ENCODE results near the gene TMEM120A.

The TMEM120A gene

DNA sequence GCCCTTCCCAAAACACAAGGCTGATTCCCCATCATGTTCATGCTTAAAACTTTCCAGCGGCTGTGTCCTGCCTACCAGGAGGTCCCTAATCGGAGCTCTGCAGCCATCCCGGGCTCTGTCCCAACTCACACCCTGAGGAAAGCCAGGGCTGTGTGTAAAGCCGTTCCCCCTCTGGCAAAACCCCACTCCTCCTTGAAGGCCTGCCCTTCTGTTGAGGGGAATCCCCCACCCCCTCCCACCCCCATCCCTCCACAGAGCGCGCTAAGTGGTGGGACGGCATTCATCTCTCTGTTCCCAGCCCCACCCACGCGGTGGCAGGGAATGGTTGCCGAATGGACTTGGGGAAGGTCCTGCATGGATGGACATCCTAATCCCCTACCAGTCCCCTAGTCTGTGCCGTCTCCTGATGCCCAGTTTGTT is 667 bp upstream of the TMEM120A start:
- no peak for DNase-seq (ENCODE audit: low read depth in 2 of 2)

DNA sequence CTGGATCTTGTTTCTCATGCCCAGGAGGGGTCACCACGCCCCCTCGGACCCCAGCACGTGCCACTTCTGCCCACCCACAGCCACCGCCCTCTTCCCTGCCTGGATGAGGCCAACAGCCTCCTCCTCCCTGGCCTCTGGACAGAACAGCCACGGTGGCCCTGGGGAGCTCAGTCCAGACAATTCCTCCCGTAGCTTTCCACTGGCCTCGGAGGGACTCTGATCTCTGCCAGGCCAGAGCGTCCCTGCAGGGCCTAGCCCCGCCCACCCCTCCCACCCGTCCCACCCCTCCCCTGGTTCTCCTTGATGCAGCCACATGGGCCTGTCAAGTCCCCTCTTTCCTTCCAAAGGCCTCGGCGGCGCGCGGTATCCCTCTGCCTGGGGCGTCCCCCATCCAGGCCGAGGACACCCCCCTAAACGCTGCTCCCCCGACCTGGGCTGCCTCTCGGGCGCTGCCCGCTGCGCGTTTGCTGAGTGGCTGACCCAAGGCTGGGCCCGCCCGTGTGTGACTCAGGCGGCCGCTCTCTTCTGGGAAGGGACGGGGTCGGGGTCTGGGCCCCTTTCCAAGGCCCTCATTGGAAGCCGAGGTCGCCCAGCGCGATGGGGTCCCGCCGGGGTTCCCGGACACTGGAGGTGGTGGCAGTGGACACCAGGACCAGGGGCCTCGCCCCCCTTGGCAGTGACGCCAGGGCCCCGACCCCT is 557 bp downstream of the TMEM120A start:
- DNase-seq (ENCODE audit: low read depth in 2 of 2): no peak

DNA sequence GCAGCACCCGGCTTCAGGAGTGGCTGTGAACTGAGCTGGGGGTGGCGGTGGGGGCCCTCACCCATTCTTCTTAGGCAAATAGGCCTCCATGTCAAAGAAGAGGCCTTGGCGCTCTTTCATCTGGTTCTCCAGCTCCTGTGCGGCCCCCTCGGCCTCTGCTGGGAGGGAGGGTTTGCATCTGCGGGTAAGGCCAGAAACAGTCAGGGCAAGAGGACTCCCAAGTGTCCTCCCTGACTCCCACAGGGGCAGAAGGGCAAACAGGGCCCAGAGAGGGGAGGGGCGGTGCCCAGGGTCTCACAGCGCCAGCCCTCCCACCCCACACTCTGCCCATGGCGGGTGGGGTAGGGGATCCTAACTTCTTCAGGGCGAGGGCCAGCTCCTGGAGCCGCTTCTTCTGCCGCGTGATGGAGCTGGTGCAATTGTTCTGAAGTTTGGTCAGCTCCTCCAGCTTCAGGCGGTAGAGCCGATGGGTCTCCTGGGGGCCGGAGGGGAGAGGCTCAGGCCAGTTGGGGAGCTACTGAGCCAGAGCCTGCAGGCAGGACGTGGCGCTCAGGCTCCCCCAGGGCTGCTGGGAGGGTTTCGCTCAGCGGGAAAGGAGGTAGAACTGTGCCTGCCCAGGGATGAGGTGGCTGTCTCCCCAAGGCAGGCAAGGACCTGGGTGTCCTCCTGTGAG is 2.2 kb downstream of the TMEM120A start:
- DNase-seq (ENCODE audit: low read depth in 2 of 2): no peak

DNA sequence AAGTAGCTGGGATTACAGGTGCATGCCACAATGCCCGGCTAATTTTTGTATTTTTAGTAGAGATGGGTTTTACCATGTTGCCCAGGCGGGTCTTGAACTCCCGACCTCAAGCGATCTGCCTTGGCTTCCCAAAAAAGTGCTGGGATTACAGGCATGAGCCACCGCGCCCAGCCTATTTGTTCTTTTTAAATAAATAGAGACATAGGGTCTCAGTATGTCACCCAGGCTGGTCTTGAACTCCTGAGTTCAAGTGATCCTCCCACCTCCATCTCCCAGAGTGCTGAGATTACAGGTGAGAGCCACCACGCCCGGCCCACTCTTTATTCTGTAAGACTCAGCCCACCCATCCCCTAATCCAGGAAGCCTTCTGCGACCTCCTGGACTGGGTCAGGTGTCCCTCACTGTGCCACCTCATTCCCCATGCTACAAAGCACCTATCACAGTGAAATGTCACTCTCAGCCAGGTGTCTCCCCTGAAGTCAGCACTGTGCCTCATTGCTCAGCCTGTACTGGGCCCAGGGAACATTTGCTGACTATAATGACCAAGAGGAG is 2.8 kb downstream of the TMEM120A start:
- no peak for DNase-seq (ENCODE audit: low read depth in 2 of 2)

DNA sequence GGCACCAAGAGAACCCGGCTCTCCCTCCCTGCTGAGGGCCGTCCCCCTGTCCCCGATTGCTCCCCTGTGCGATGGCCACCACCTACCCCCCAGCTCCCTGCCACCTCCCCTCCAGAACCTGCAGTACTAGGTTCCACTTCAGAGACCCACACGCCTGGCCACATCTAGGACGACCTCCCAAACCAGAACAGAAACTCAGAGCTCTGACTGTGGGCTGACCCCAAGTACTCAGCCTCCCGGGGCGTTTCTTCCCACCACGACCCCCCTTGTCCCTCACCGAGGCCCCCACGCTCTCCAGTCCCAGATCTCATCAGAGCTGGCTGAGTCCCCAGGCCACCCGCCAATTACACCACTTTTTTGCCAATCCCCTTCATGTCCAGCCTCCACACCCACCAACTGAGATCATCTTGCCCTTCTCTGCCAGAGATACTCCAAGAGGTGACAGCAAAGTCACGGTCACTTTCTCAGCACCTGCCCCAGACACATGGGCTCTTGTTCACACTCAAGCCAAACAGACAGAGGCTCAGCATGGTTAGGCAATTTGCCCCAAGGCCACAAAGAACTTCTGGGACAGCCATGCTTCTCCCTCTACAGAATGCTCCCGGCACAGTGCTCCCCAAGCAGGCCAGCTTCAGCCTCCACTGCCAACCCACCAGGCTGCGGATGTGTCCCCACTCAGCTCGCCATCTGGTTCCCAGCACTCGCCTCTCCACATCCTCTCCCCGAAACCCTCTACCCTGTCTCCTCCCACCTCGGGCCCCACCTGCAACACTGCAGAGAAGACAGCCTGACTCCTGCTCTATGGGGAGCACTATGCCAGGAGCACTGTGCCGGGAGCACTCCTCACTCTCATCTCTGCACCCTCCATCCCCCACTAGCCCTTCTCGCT is 4.7 kb downstream of the TMEM120A start:
- no peak for DNase-seq (ENCODE audit: low read depth in 2 of 2)

DNA sequence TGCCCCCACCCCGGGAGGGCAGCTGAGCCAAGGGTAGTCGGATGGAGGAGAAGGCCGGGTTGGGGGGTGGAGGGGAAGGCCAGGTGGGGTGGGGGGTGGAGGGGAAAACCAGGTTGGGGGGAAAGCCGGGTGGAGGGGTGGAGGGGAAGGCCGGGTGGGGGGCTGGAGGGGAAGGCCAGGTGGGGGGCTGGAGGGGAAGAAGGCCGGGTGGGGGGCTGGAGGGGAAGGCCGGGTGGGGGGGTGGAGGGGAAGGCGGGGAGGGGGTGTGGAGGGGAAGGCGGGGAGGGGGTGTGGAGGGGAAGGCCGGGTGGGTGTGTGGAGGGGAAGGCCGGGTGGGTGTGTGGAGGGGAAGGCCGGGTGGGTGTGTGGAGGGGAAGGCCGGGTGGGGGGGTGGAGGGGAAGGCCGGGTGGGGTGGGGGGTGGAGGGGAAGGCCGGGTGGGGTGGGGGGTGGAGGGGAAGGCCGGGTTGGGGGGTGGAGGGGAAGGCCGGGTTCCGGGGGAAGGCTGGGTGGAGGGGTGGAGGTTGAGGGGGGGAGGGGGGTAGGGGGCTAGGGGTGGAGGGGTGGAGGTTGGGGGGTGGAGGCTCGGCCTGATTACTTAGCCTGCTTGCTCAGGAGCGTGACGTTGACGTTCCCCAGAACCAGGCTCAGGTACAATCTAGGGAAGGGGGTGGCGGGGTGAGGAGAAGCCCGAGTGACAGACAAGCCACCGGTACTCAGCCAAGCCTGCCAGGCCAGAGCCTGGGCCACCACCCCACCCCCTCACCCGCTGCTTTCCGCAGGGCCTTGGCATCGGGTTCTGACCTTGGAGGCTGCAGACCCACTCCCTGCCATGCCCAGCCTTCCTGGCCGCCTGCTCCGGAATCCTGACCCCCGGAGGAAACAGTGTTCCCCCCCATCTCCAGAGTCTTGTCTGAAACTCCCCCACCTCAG is 5.6 kb downstream of the TMEM120A start:
- DNase-seq (ENCODE audit: low read depth in 2 of 2): no peak

DNA sequence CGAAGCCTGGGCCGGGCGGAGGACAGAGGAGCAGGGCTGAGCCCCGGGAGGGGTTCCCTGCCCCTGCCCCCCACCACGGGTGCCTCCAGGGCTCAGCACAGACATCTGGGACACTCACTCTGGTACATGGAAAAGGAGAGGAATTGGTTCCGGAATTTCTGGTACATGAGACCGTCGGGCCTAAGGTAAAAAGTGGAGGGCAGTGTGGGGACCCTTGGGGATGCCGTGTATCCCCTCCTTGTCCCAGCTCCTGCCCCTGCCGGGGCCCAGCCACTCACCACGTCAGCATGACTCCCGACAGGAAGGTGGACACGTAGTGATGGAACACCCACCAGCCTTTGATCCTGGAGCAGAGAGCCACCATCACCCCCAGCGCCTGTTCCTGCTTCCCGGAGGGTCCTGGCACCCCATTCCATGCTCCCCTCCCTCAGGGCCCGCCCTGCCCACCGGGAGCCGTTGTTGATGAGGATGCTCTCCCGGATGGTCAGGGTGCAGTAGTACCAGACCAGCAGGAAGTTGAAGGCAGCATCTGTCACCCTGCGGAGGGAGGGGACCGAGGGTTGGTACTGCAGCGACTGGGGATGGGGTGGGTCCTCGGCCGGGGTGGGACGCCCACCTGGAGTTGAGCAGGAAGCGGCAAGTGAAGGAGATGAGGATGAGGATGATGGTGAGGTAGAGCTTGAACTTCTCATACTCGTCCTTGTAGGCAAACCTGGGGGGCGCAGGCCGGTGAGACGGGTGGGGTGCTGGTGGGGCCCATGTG is 6.4 kb downstream of the TMEM120A start:
- DNase-seq (ENCODE audit: low read depth in 2 of 2): no peak

DNA sequence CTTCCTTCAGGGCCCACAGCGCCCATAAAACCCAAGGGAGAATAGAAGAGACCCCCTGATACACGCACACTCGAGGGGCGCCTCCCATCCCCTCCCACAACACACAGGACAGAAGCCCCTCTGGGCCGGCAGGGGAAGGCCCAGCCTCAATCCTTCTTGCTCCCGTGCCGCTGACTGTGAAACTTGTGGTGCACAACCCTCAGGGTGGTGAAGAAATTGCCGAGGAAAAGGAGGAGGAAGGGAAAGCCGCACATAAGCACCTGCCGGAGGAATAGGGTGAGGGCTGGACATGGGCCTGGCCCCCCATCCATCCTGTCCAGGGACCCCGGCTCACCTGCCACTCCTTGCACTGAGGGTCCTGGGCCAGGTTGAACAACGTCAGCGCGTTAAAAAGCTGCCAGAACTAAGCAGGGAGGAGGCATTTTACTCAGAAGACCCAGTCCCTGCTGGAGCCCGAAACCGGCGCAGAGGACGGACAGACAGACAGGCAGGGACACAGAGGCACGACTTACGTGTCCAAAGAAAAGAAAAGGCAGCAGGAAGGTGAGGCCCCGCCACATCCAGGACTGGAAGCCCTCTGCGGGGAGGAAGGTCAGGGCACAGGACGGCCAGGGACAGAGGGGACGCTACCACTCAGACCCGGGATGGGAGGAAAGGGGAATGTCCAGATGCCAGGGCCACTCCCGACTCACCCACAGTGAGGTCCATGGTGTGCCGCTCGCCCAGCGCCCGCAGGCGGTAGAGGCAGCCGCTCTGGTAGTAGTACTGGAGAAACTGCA is 7.2 kb downstream of the TMEM120A start:
- DNase-seq (ENCODE audit: low read depth in 2 of 2): no peak

DNA sequence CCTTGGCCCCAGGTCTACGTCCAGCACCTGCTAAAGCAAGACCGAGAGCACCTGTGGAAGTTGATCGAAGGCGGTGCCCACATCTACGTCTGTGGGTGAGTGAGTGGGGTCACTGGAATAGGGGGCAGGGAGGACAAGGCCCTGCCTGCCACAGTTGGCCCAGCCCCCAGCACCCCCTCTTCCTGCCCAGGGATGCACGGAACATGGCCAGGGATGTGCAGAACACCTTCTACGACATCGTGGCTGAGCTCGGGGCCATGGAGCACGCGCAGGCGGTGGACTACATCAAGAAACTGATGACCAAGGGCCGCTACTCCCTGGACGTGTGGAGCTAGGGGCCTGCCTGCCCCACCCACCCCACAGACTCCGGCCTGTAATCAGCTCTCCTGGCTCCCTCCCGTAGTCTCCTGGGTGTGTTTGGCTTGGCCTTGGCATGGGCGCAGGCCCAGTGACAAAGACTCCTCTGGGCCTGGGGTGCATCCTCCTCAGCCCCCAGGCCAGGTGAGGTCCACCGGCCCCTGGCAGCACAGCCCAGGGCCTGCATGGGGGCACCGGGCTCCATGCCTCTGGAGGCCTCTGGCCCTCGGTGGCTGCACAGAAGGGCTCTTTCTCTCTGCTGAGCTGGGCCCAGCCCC is 8.1 kb downstream of the TMEM120A start:
- DNase-seq (ENCODE audit: low read depth in 2 of 2): no peak

DNA sequence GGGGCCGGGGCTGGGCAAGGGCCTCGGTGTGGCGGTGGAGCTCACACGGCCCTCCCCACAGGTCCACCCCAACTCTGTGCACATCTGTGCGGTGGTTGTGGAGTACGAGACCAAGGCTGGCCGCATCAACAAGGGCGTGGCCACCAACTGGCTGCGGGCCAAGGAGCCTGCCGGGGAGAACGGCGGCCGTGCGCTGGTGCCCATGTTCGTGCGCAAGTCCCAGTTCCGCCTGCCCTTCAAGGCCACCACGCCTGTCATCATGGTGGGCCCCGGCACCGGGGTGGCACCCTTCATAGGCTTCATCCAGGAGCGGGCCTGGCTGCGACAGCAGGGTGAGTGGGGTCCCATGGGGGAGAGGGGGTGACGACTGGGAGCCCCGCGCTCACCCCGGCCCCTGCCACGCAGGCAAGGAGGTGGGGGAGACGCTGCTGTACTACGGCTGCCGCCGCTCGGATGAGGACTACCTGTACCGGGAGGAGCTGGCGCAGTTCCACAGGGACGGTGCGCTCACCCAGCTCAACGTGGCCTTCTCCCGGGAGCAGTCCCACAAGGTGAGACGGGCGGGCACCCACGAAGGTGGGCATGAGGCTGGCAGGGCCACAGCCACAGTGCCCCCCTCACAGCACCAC is 8.8 kb downstream of the TMEM120A start:
- DNase-seq (ENCODE audit: low read depth in 2 of 2): no peak

DNA sequence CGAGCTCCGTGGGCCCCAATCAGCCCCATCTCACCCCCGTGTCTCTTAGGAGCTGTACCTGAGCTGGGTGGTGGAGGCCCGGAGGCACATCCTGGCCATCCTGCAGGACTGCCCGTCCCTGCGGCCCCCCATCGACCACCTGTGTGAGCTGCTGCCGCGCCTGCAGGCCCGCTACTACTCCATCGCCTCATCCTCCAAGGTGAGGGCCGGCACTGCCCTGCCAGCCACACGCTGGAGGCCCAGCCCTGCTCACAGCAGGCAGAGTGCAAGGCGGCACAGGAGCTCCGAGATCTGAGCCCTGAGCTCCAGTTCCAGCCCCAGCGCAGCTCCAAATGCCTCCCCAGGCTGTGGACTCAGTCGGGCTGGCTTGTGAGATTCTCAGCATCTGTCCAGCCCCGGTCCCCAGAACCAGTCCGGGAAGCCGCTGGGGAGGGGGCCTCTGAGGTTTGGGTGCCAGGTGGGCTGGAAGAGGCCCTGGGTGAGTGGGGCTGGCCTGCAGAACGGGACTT is 9.3 kb downstream of the TMEM120A start:
- no peak for DNase-seq (ENCODE audit: low read depth in 2 of 2)

DNA sequence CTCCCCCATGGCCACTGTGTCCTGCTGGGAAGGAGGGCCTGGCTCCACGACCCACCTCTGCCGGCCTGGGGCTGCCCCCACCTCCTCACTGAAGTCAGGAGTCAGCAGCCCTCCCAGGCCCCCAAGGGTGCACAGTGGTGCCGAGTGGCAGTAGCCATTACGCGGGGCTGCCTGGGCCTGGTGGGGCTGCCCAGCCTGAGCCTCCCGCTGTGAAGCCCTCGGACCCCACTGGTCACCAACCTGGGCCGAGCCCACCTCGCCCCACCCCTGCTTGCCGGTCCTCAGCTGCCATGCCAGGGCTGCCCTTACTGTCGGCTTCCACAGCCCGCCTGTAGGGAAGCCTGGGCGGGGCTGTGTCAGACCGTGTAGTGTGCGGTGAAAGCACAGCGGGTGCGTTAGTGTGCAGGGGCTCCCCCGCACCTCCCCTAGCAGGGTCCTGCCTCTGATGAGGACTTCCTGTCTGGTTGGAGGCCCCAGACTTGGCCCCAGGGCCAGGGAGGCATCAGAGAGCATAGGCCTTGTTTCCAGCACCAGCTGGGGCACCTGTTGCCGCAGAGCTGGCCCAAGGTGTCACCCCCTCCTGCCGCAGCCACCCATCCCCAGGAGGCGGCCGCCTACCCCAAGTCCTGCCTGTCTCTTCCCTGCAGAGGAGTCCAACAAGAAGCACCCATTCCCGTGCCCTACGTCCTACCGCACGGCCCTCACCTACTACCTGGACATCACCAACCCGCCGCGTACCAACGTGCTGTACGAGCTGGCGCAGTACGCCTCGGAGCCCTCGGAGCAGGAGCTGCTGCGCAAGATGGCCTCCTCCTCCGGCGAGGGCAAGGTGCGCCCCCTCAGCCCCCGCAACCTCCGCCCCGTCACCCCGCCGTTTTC is 10.0 kb downstream of the TMEM120A start:
- no peak for DNase-seq (ENCODE audit: low read depth in 2 of 2)

DNA sequence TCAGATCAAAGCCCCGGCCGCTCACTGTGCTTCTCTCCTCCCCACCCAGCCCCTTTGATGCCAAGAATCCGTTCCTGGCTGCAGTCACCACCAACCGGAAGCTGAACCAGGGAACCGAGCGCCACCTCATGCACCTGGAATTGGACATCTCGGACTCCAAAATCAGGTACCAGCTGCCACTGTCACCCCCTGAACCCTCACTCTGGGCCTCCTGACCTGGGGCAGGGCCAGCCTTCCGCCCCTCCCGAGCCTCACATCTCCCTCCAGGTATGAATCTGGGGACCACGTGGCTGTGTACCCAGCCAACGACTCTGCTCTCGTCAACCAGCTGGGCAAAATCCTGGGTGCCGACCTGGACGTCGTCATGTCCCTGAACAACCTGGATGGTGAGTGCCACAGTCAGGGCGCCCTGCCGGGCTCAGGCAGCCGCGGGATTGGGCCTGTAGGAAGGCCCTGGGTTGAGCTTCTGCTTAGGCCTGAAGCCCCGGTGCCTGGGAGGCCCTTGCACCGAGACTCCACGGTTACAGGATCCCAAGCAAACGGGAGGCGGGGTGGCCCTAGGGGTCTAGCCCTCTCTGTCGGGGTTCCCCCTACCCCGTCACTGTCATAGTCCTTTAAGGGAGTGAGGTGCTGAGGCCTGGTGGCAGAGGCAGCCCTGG is 10.8 kb downstream of the TMEM120A start:
- no peak for DNase-seq (ENCODE audit: low read depth in 2 of 2)

DNA sequence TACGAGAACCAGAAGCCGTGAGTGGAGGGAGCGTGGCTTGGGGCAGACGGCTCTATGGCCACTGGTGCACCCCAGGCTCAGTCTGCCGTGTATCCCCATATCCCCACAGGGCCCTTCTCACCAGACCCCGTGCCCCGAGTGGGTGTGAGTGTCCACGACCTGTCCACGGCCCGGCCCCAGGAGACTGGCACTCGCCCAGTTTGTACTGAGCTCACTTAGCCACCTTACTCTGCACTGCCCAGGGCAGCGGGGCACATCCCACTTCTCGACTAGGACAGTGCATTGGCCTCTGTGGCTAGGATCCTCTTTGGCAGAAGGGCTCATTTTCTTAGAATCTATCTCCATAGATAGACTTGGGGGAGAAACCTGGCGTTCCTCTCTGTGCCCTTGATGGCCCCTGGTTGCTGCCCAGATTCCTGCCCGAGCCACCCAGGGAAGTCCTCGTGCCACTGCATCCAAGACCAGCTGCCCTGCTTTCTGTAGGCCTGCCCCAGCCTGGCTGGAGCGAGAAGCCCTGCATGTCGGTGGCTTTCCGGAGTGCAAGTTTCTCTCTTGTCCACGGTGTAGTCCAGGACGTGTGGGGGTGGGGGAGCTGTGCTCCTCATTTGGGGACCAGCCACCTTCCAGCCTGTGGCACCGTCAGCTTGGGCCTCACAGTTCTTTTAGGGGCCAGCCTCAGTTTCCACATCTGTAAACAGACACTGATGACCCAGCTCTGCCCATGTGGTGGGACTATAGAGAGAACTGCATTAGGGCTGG is 11.9 kb downstream of the TMEM120A start:
- no peak for DNase-seq (ENCODE audit: low read depth in 2 of 2)

DNA sequence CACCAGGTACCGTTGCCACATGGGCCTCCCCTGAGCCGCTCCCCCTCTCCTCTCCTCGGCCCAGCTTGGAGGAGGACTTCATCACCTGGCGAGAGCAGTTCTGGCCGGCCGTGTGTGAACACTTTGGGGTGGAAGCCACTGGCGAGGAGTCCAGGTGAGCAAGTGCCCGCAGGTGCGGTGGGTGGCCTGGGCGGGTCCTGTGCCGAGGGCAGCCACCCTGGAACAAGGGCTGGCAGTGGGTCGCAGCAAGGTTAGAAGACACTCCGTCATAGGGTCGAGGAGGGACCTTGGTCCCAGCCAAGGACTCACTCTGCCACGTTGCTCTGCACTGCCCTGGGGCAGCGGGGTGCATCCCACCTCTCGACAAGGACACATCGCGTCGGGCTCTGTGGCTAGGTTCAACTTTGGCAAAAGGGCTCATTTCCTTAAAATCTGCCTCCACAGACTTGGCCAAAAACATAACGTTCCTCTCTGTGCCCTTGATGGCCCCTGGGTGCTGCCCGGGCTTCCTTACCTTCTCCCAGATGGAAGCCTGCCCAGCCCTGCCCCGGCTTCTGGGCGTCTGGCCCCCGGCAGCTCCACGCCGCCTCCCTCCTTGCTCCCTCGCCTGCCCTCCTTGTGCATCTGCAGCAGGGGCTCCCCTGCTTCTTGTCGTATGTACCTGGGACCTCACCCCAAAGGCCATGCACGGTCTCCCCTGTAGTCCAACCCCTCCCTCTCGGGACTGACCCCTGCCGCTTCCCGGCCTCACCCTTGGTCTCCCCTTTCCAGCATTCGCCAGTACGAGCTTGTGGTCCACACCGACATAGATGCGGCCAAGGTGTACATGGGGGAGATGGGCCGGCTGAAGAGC is 12.7 kb downstream of the TMEM120A start:
- no peak for DNase-seq (ENCODE audit: low read depth in 2 of 2)

DNA sequence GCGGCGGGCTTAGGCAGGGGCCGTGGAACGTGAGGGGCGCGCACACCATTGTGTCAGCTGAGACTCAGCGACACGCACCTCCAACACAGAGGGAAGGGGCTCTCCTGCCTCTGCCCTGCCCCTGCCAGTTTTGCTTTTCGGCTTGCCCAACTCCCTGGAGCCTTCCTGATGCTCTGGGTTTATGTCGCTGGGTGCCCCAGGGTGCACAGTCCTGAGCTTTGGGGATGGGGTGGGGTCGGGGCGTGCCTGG is 13.3 kb downstream of the TMEM120A start:
- DNase-seq (ENCODE audit: low read depth in 2 of 2): no peak
